Measurements from ENCODE around the gene ZCCHC9. TPM values are rescaled to one million over a fixed set of nuclear protein-coding genes. Genes with fewer than 3 reads are reported as not detected.
A peak's percentile ranks its signal among the peaks of the same experiment; 100 is the strongest.

Gene ZCCHC9
- total and polyA plus RNA-seq, 2 donors (not counting 1 experiment from before 2014, with no cell fraction given): 44.4 to 50.9 TPM

DNA sequence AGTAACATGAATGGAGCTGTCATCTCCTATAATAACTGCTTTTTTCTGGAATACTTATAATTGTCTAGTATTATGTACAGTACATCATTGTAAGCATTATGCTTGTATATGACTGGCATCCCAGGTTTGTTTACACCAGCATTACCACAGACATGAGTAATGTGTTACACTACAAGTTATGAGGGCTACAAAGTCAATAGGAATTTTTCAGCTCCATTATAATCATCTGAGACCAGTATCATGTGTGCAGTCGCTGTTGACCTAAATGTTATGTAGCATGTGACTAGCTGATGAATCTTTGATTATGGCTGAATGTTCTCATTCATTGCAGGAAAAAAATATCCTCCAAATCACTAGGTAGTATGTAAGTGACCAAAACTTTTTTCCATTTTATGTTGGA lies 2.2 kb downstream of the ZCCHC9 start:
- Histone ChIP-seq H3K9ac (ENCODE audit: insufficient read depth, low read length) (no peak overlapping the region), H3K27me3 (ENCODE audit: control insufficient read depth, insufficient read depth, low read length) (no peaks in the 10 kb centered on the region), H2AFZ (ENCODE audit: low read length) (no peak overlapping the region), H3K27ac (ENCODE audit: insufficient read depth, low read length) (peak overlapping the region; percentile 51), H3K9me3 (ENCODE audit: control insufficient read depth, insufficient read depth, low read depth, low read length) (no peaks in the 10 kb centered on the region), H3K79me2 (ENCODE audit: control insufficient read depth, insufficient read depth, low read length) (peaks cover 44% of the 10 kb centered on the region), H3K4me1 (ENCODE audit: control insufficient read depth, extremely low read depth, insufficient read depth, low read length) (peaks cover 8% of the 10 kb centered on the region), H3K36me3 (ENCODE audit: control insufficient read depth, insufficient read depth, low read length) (peaks cover 5% of the 10 kb centered on the region), H3K4me3 (replicated peaks in 1 of 4; ENCODE audit: control extremely low read depth in 1 of 4, insufficient read depth in 1 of 4, low read depth in 3 of 4, low read length in 4 of 4) (peak overlapping the region in 2 of 4 experiments; percentile 4 to 8), H4K20me1 (ENCODE audit: control insufficient read depth, extremely low read depth, insufficient read depth, low read length) (no peaks in the 10 kb centered on the region), H3K4me2 (ENCODE audit: extremely low read depth, insufficient read depth, low read length) (peak overlapping the region; percentile 4)
- TF ChIP-seq EZH2 (IDR thresholded peaks at IDR 0.05; ENCODE audit: low read length, missing control alignments): no peak
- TF ChIP-seq, protein P1, sequence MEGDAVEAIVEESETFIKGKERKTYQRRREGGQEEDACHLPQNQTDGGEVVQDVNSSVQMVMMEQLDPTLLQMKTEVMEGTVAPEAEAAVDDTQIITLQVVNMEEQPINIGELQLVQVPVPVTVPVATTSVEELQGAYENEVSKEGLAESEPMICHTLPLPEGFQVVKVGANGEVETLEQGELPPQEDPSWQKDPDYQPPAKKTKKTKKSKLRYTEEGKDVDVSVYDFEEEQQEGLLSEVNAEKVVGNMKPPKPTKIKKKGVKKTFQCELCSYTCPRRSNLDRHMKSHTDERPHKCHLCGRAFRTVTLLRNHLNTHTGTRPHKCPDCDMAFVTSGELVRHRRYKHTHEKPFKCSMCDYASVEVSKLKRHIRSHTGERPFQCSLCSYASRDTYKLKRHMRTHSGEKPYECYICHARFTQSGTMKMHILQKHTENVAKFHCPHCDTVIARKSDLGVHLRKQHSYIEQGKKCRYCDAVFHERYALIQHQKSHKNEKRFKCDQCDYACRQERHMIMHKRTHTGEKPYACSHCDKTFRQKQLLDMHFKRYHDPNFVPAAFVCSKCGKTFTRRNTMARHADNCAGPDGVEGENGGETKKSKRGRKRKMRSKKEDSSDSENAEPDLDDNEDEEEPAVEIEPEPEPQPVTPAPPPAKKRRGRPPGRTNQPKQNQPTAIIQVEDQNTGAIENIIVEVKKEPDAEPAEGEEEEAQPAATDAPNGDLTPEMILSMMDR (conservative IDR thresholded peaks at IDR 0.05 in 1 of 2, IDR thresholded peaks at IDR 0.05 in 1 of 2; ENCODE audit: low read depth in 1 of 2, low read length in 2 of 2): no peak
- DNase-seq (ENCODE audit: low read depth in 2 of 2): peak; percentile 64 to 78

- H4K20me1 ChIP-seq (ENCODE audit: control insufficient read depth, extremely low read depth, insufficient read depth, low read length): no peaks in the 10 kb centered on the region
- H3K9ac ChIP-seq (ENCODE audit: insufficient read depth, low read length): no peak overlapping the region
- no peak overlapping the region for H3K27ac ChIP-seq (ENCODE audit: insufficient read depth, low read length)
- H3K4me2 ChIP-seq (ENCODE audit: extremely low read depth, insufficient read depth, low read length): no peak overlapping the region
- H3K79me2 ChIP-seq (ENCODE audit: control insufficient read depth, insufficient read depth, low read length): peaks cover 38% of the 10 kb centered on the region
- no peak for DNase-seq (ENCODE audit: low read depth in 2 of 2)
- peaks cover 4% of the 10 kb centered on the region for H3K4me1 ChIP-seq (ENCODE audit: control insufficient read depth, extremely low read depth, insufficient read depth, low read length)
- H2AFZ ChIP-seq (ENCODE audit: low read length): no peak overlapping the region
- H3K4me3 ChIP-seq (replicated peaks in 1 of 4; ENCODE audit: control extremely low read depth in 1 of 4, insufficient read depth in 1 of 4, low read depth in 3 of 4, low read length in 4 of 4): no peak overlapping the region
- H3K27me3 ChIP-seq (ENCODE audit: control insufficient read depth, insufficient read depth, low read length): no peaks in the 10 kb centered on the region
- H3K9me3 ChIP-seq (ENCODE audit: control insufficient read depth, insufficient read depth, low read depth, low read length): no peaks in the 10 kb centered on the region
- peaks cover 7% of the 10 kb centered on the region for H3K36me3 ChIP-seq (ENCODE audit: control insufficient read depth, insufficient read depth, low read length)
- TF ChIP-seq, protein P1 (conservative IDR thresholded peaks at IDR 0.05 in 1 of 2, IDR thresholded peaks at IDR 0.05 in 1 of 2; ENCODE audit: low read depth in 1 of 2, low read length in 2 of 2): no peak
- no peak for TF ChIP-seq EZH2 (IDR thresholded peaks at IDR 0.05; ENCODE audit: low read length, missing control alignments)
These were observed 4.4 kb downstream of the ZCCHC9 start for GRCh38 chr5:81305785-81306184.

GRCh38 chr5:81308836-81309235 lies 7.4 kb downstream of the ZCCHC9 start:
- H2AFZ ChIP-seq (ENCODE audit: low read length): no peak overlapping the region
- H3K27ac ChIP-seq (ENCODE audit: insufficient read depth, low read length): no peak overlapping the region
- H4K20me1 ChIP-seq (ENCODE audit: control insufficient read depth, extremely low read depth, insufficient read depth, low read length): no peaks in the 10 kb centered on the region
- no peak for DNase-seq (ENCODE audit: low read depth in 2 of 2)
- H3K79me2 ChIP-seq (ENCODE audit: control insufficient read depth, insufficient read depth, low read length): peaks cover 22% of the 10 kb centered on the region
- peaks cover 10% of the 10 kb centered on the region for H3K36me3 ChIP-seq (ENCODE audit: control insufficient read depth, insufficient read depth, low read length)
- H3K9ac ChIP-seq (ENCODE audit: insufficient read depth, low read length): no peak overlapping the region
- no peaks in the 10 kb centered on the region for H3K9me3 ChIP-seq (ENCODE audit: control insufficient read depth, insufficient read depth, low read depth, low read length)
- TF ChIP-seq, protein P1 (conservative IDR thresholded peaks at IDR 0.05 in 1 of 2, IDR thresholded peaks at IDR 0.05 in 1 of 2; ENCODE audit: low read depth in 1 of 2, low read length in 2 of 2): no peak
- no peak for TF ChIP-seq EZH2 (IDR thresholded peaks at IDR 0.05; ENCODE audit: low read length, missing control alignments)
- no peak overlapping the region for H3K4me3 ChIP-seq (replicated peaks in 1 of 4; ENCODE audit: control extremely low read depth in 1 of 4, insufficient read depth in 1 of 4, low read depth in 3 of 4, low read length in 4 of 4)
- peaks cover 2% of the 10 kb centered on the region for H3K4me1 ChIP-seq (ENCODE audit: control insufficient read depth, extremely low read depth, insufficient read depth, low read length)
- H3K27me3 ChIP-seq (ENCODE audit: control insufficient read depth, insufficient read depth, low read length): no peaks in the 10 kb centered on the region
- no peak overlapping the region for H3K4me2 ChIP-seq (ENCODE audit: extremely low read depth, insufficient read depth, low read length)
